Adipocyte (in vitro differentiated cells): ENCODE results near the gene GSPT2.
"Not testable (repeated sequence)": the region's sequence is repeated elsewhere in the genome, so short reads cannot be mapped to it uniquely, and the experiment has no call there.

Experiments used
- DNase-seq: peaks from one replicate; pipeline ENCODE4 v3.0.0-alpha.2; 2015; ENCODE audit warnings: low read depth
- H3K27me3 ChIP-seq: replicated peaks from 2 replicates; pipeline ENCODE4 v1.7.0; 2013; ENCODE audit warnings: mild to moderate bottlenecking, low read length, moderate library complexity; ENCODE audit not compliant: control insufficient read depth, insufficient read depth
- H3K36me3 ChIP-seq: 2 replicates; pipeline ENCODE4 v1.7.0; 2013; ENCODE audit warnings: low read length, mild to moderate bottlenecking, moderate library complexity; ENCODE audit not compliant: control insufficient read depth, insufficient read depth, severe bottlenecking
- H3K4me1 ChIP-seq: 2 replicates; pipeline ENCODE4 v1.7.0; 2013; ENCODE audit warnings: mild to moderate bottlenecking, low read length, moderate library complexity; ENCODE audit not compliant: control insufficient read depth, insufficient read depth
- H3K4me3 ChIP-seq: 2 replicates; pipeline ENCODE4 v1.7.0; 2013; ENCODE audit warnings: mild to moderate bottlenecking, low read length, moderate library complexity
- H3K9ac ChIP-seq: 2 replicates; pipeline ENCODE4 v1.7.0; 2013; ENCODE audit warnings: mild to moderate bottlenecking, low read length, moderate library complexity
- H3K9me3 ChIP-seq: 2 replicates; pipeline ENCODE4 v1.7.0; 2013; ENCODE audit warnings: mild to moderate bottlenecking, low read length, moderate library complexity; ENCODE audit not compliant: control insufficient read depth

GSPT2 gene

DNA sequence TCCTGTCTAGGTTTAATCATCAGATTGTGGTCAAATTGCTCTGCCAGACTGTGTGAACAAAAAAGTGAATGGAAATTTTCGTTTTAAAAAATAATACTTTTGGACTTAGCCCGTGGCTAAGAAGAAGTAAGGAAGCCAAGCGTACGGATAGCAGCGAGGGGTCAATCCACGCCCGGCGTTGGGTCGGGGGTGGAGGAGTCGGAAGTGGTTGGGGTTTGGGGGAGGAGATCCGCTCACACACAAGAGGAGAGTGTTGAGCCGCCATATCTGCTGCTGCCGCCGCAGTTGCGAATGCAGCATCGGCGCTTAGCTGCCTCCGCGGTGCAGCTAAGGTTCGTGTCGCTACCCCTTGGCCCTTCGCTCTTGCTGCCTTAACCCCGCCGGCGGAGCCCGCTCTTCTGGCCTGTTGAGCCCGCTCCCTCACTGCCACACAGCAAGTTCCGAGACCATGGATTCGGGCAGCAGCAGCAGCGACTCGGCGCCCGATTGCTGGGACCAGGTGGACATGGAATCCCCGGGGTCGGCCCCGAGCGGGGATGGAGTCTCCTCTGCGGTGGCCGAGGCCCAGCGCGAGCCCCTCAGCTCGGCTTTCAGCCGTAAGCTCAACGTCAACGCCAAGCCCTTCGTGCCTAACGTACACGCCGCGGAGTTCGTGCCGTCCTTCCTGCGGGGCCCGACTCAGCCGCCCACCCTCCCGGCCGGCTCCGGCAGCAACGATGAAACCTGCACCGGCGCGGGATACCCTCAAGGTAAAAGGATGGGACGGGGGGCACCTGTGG is at the start of gene GSPT2:
TSS of gene GSPT2 (plus strand) at position 264 of the 779 bp plus-strand sequence. CDS start at position 449, 185 bp downstream.
- H3K27me3 ChIP-seq, result peaks cover 14% of the 10 kb centered on the region
- H3K9me3 ChIP-seq, result no peaks in the 10 kb centered on the region
- H3K4me3 ChIP-seq, result peak within 1 kb of the TSS; percentile 81
- H3K36me3 ChIP-seq, result no peaks in the 10 kb centered on the region
- peak; percentile 75 for DNase-seq
- H3K4me1 ChIP-seq, result peaks cover 10% of the 10 kb centered on the region
- H3K9ac ChIP-seq, result peak within 1 kb of the TSS; percentile 88

- H3K27me3 ChIP-seq, result peaks cover 45% of the 10 kb centered on the region
- DNase-seq, result no peak
- no peaks in the 10 kb centered on the region for H3K9me3 ChIP-seq
- no peaks in the 10 kb centered on the region for H3K36me3 ChIP-seq
- H3K4me1 ChIP-seq, result no peaks in the 10 kb centered on the region
- no peak overlapping the region for H3K4me3 ChIP-seq
- no peak overlapping the region for H3K9ac ChIP-seq
These were observed 49.0 kb upstream of the GSPT2 start for GRCh38 chrX:51694254-51694653.

DNA sequence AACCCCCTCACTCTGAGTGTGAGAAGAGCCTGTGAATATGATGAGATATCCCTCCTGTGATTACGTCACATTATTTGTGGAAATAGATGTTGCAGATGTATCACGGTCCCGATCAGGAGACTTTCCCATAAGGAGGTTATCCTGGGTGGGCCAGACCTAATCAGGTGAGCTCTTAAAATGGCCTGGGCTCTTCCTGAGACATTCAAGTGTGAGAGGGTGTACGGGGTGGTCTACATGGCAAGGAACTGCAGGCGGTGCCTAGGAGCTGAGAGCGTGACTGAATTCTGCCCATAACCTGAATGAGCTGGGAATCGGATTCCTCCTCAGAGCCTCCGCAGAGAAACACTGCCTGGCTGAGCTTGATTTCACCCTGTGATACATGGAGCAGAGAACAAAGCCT is 45.8 kb upstream of the GSPT2 start:
- Histone ChIP-seq H3K4me1 (no peaks in the 10 kb centered on the region), H3K9me3 (no peaks in the 10 kb centered on the region), H3K4me3 (no peak overlapping the region), H3K9ac (no peak overlapping the region), H3K36me3 (no peaks in the 10 kb centered on the region), H3K27me3 (peaks cover 46% of the 10 kb centered on the region)
- DNase-seq, result no peak

- not testable (repeated sequence) for H3K4me3 ChIP-seq, H3K36me3 ChIP-seq, DNase-seq, H3K9me3 ChIP-seq, H3K4me1 ChIP-seq, H3K9ac ChIP-seq, H3K27me3 ChIP-seq
These were observed 32.7 kb upstream of the GSPT2 start, which contains the start of gene CENPVL1 for GRCh38 chrX:51710277-51711164. CENPVL1 (plus strand) TSS chrX:51710512; CDS start chrX:51710512, 0 bp downstream.

- H3K9me3 ChIP-seq, H3K27me3 ChIP-seq, DNase-seq, H3K4me1 ChIP-seq, H3K9ac ChIP-seq, H3K36me3 ChIP-seq, H3K4me3 ChIP-seq: not testable (repeated sequence)
These were observed 30.1 kb upstream of the GSPT2 start for GRCh38 chrX:51712943-51713647.

GRCh38 chrX:51728202-51728601 is 15.0 kb upstream of the GSPT2 start:
- H3K36me3 ChIP-seq, result no peaks in the 10 kb centered on the region
- no peak for DNase-seq
- H3K4me3 ChIP-seq, result no peak overlapping the region
- peaks cover 34% of the 10 kb centered on the region for H3K27me3 ChIP-seq
- H3K9me3 ChIP-seq, result no peaks in the 10 kb centered on the region
- H3K9ac ChIP-seq, result no peak overlapping the region
- no peaks in the 10 kb centered on the region for H3K4me1 ChIP-seq

GRCh38 chrX:51737091-51737490 is 6.2 kb upstream of the GSPT2 start:
- Histone ChIP-seq H3K4me3 (no peak overlapping the region), H3K36me3 (no peaks in the 10 kb centered on the region), H3K4me1 (no peaks in the 10 kb centered on the region), H3K9ac (no peak overlapping the region), H3K27me3 (peaks cover 58% of the 10 kb centered on the region), H3K9me3 (peaks cover 8% of the 10 kb centered on the region)
- DNase-seq, result no peak

DNA sequence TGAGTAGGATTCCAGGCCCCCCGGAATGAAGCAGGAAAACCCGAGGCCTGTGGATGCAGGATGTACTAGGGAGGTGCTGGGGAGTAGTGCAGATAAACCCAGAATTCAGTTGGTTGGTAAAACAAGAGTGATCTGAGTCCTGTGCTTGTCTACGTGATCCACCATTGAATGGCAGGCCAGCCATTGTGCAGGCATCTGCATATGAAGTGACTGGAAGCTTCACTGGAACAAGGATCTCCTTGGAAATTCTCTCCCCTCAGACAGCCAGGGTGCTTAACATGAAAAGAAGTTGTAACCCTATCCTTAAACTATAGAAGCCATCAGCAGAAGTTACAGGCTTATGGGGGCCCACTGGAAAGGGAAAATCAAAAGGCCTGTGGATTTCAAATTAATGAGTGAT is 656 bp upstream of the GSPT2 start:
- Histone ChIP-seq H3K9ac (peak overlapping the region; percentile 88), H3K9me3 (peaks cover 6% of the 10 kb centered on the region), H3K36me3 (no peaks in the 10 kb centered on the region), H3K4me3 (peak overlapping the region; percentile 81), H3K4me1 (peaks cover 9% of the 10 kb centered on the region), H3K27me3 (peaks cover 20% of the 10 kb centered on the region)
- no peak for DNase-seq

DNA sequence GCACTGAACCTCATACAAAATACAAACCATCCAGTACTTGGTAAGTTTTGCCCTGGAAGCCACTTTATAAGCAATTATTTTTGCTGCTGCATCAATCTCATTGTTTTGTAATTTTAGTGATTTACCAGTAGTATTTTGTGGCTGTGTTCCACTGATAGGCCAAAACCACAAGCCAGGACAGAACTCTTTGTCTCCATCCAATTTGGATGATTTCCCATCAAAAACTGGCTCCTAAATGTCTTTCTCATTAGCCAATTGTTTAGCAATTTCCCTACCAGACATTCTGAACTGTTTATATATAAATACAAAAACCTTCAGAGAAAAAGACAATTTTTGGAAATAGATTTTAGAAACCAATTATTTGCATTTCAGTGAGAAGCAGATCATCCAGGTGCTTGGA is 4.4 kb downstream of the GSPT2 start:
- no peak overlapping the region for H3K9ac ChIP-seq
- no peaks in the 10 kb centered on the region for H3K36me3 ChIP-seq
- peaks cover 15% of the 10 kb centered on the region for H3K27me3 ChIP-seq
- peaks cover 16% of the 10 kb centered on the region for H3K4me1 ChIP-seq
- no peak for DNase-seq
- peaks cover 7% of the 10 kb centered on the region for H3K9me3 ChIP-seq
- H3K4me3 ChIP-seq, result no peak overlapping the region

DNA sequence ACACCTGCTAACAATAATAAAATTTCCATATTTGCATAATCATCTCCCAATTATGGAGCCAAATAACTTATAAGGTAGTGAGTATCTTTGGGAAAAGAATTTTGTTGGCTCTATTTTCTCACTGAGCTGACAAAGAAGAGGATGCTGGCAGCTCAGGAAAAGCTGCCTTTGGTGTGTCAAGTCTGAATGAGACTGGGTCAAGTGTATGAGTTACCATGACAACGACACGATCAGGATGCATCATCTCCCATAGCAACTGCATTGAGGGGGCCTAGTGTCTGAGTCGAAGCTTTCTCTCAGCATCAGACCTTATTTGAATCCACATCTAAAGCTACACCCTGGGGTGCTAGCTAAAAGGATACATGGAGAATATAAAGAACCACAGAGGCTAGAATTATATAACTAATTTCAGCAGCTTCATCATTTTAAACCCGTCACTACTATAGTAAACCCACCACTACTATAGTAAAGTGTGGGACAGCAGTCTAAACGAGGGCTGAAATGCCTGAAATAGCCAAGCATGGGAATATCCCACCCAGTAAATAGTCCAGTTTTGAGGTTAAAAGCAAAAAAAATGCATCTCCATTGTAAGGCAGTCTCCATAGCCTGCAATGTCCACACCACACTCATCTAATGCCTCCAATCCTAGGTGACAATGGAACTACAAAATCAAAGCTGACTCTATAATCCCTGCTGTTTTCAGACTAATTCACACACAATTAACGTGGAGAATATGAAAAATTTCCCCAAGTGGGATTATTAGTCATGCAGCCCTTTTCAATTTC is 16.0 kb downstream of the GSPT2 start:
- no peaks in the 10 kb centered on the region for H3K36me3 ChIP-seq
- H3K4me1 ChIP-seq, result no peaks in the 10 kb centered on the region
- H3K4me3 ChIP-seq, result no peak overlapping the region
- no peak overlapping the region for H3K9ac ChIP-seq
- DNase-seq, result no peak
- H3K27me3 ChIP-seq, result peaks cover 8% of the 10 kb centered on the region
- H3K9me3 ChIP-seq, result no peaks in the 10 kb centered on the region
